Stimulated activated CD4-positive, alpha-beta T cell treated with anti-CD3 and anti-CD28 coated beads, Interleukin-4, amount 100 ng/mL, for 48 hours (primary cell): ENCODE results near the gene FAT1.

Experiments used
- DNase-seq, 2 donors: peaks; one replicate each; pipeline ENCODE4 v3.0.0-alpha.2; 2020; ENCODE audit warnings: low read depth in 2 of 2

The FAT1 gene

DNA sequence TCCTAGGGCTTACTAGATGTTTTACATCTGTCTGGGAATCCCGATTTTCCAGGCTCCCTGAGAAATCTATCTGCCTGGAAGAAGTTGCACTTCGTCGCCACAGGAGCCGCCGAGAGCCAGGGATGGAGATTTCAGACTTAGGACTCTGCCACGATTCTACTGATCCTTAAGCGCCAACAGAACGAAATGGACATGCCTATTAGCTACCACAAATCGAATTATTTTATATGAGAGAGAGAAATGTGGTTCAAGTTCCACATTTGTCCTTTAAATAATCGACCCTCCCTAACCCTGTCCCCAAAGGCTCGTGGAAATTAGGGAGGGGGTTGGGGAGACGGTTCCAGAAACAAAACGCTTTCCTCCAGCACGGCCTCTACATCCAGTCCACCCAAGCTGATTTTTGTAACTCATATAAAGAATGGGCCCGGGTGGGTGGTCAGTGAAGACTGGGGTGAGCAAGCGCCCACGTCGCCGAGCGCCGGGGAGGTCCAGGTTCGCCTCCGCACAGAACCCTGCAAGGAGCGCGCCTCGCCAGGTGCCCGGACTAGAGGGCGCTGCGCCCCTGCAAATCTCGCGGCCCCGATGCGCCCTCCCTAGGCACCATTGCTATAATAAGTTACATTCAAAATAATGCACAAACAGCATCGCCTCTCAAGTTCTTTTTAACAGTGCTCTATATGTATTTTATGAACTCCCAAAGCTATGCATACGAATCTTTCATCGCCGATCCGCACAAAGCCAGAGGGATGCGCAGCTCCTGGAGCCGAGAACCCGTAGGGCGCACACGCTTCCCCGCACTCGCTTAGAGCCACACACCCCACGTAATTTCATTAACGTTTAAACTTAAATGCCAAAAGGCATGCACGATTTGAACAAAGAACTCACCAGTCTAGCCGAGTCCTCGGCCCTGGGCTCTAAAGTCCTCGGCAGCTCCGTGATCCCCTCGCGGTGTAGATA, 2.1 kb upstream of the FAT1 start:
- DNase-seq: no peak

DNA sequence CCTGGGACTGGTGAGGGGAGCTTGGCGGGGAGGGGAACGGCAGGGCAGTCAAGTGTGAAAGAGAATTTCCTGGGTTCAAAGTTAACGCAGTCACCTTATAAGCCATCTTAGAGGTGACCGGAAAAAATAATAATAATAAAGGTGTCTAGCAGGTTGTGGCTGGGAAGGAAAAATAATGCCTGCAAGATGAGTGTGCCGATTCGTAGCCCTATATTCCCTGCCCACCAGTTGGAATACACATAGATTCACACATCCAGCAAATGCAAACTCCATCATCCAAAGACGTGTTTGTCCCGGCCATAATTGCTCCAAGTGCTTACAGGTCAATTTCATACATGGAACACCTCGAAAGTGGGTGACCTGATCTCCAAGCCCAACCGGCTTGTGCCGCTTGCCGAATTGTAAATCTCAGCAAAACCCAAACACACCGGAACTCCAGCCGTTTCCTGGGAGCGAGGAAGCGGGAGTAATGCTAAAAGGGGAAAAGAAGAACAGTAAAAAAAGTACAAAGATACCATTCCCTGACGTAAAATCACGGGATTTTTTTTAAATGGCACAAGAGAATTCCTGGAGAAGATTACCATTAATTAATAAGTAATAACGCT, 1.3 kb upstream of the FAT1 start:
- no peak for DNase-seq

DNA sequence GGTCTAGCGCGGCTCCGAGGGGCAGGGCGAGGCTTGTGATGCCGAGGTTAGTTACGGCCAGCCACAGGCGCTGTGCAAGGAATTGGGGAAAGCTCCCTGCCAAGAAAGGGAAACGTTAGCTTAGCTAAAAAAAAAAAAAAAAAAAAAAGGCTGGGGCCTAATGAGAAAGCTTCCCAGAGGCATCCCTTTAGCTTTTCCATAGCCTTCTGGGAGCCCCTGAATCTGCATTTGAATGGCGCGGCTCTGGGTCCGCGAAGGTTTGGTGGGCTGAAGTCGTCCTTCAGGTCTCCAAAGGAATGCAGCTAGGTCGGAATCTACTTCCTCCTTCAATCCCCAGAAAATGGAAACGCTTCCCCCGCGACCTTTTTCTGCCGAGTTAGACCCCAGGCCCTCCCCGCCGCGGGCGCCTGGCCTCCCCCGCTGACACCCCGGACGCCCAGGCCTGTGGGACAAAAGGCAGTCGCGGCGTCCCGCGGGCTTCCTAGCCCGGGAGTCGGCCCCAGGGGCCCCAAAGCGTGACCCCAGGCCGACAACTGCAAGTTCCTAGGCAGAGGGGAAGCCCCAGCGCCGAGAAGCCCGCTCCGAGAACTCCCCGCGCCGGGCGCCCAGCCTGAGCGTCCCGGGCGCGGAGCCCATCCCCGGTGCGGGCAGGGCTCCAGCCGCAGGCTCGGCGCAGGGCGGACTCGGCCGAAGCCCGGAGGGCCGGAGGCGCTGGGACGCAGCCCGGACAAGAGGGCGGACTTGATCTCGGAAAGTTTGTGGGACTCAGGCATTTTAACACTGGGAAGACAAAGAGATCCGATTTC, 605 bp upstream of the FAT1 start:
- no peak for DNase-seq

DNA sequence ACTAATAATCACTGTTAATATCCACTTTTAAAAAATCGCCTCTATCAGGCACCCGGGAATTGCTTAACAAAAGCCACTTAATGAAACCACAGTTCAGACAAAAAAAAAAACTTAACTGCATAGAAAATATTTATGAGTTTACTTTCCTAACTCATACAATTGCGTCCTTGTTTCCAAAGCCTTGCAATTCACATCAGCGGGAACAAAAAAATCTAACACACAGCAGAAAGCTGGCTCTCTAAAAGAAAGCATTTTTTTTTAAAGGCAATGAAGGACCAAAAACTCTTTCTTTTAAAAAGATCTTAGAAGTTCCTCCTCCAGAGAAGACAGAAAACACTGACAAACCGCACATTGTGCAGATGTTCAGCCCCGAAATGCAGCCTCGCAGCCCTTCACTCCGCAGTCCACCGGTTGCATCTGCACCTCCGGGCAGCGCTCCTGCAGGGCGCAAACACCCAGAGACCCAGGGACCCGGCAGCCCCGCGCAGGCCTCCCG, 812 bp downstream of the FAT1 start:
- DNase-seq: no peak

DNA sequence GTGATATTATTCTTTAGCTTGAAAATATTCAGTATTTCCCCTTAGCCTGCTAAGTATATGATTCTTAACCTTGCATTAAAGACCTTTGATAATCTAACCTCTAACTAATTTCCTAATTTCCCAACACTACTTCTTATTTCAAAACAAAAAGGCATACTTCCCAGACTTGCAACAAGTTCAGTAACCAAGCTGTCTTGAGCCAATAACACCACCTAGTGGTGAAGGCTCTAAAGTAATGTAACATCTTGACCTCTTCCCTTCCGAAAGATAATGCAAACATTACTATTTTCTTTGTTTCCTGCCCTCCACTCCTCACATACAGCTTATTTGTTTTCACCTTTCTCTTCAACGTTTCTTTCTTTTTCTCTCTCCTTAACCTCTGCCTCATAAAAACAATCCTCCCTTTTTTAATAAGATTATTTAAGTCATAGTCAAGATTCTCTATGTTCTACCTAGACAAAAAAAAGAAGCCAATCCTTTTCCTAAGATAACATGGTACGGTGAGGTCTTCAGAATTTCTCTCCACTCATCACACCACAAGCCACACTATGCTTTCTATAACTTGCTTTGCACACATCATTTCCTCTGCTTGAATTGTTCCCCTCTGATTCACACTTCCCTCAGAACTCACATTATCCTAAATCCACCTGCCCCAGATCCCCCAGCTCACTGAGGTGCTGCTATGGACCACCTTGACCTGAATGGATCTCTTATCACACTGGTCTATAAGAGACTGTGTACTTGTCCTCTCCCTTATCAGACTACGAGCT, 3.5 kb downstream of the FAT1 start:
- no peak for DNase-seq

DNA sequence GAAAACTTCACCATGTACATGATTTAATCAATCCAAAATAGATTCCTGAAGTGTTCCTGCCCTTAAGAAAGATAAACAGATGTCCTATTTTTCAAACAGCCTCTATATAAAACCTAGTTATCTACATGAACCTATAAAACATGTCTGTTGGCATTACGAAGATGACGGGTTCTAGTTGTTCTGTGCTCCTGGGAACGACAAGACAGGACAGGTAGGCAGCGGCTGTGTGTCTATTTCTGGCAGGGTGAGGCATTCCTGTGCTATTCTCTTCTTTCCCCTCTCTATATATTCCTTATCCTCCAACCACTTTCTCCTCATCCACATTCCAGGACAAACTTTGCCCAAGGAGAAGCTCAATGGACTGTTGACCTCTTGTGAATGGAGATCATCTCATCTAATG, 6.1 kb downstream of the FAT1 start:
- DNase-seq: no peak

DNA sequence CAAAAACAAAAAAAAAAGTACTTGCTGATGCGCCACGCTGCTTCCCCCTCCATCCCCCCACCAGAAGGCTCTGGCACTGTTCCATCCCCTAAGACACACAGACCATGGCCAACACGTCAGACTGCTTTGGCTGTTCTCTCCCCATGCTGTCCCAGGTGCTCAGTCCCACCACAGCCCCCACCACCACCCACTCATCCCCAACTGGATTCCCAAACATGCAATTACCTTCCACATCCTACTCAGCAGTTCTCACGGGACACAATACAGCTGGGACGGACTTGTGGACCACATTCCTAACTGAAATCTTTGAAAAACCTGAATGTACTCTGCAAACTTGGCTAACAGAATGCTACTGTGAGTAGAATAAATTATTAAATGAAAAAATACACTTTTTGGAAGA, 8.6 kb downstream of the FAT1 start:
- DNase-seq: no peak

DNA sequence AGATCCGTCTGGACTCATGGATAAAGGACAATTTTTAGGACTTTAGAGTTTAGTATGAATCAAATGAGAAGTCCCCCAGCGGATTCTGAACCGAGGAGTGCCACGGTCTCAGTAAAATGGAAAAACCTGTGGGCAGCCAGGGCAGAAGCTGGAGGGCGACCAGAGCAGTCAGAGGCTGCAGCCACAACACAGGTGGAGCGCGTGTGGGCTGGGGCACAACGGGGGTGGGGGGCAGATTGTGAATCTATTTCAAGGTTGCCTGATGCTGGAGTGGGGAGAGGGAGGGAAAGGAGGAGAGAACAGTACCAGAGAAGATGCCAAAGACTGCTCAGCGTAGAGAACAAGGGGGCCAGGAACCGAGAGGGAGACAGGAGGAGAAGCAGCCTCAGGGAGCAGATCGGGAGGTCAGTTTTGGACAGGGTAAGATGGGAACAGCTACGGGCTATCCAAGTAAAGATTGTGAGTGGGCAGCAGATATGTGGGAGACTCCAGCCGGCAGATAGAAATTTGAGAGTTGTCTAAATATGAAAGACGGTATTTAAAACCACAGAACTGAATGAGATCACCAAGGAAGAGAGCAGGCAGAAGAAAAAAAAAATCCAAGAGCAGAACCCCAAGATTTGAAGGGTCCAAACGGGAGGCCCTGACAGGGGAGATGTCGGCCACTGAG, 9.5 kb downstream of the FAT1 start:
- DNase-seq: no peak

DNA sequence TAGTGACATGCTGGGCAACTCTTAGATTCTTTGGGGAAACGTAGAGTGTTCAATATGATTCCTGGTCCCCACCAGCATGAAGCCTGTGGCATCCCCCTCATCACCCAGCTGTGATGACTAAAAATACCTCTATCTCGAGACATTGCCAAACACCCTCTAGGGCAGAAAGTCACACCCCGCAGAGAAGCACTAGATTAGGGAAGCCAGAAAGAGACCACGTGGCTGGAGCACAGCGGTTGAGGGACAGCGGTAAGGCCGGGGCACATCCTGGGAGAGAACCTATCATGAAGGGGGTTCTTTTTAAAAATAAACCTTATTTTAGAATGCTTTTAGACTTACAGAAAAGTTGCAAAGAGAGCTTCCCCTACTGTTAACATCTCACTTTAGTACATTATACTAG, 11.0 kb downstream of the FAT1 start:
- DNase-seq: no peak

DNA sequence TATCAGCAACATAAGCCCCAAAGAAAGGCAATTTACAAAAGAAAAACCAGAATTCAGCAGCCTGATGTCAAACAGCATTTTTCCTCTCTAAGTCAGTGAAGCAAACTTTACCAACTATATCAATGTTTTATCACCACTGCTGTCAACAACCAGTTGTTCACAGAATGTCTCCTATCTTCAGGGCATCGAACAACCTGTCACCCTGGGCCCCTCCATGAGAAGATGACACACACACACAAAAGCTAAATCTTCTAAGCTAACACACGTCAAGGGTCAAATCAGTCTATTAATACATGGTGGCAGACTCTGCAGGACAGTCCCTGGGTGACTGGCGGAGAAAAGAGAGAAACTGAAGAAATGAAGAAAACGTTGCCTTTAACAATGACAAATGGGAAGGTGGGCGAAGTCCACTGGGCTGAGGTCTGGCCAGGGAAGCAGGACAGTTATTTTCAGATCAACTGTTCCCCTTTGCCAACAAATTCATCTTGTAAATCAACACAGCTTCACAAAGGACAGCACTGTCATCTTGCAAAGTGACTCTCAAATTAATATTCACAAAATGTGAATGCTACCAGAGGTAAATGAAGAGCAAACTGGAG, 13.0 kb downstream of the FAT1 start:
- DNase-seq: no peak

DNA sequence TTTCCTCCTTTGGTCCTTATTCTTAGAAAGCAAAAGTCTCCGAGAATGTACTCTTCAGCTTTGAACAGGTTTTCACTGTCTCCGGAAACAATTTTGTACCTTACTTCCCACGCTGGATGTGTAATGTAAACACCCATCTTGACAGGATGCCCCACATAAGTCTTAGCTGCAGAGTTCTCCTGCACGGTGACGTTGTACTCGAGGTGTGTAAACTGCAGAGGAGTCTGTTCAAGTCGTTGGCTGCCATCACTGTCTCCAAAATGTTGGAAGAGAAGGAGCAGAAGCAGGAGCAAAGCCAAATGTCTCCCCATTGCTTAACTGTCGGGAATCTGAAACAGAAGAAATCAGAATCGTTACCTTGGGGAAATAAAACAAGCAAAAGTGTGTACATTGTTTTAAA, 14.1 kb downstream of the FAT1 start:
- no peak for DNase-seq

DNA sequence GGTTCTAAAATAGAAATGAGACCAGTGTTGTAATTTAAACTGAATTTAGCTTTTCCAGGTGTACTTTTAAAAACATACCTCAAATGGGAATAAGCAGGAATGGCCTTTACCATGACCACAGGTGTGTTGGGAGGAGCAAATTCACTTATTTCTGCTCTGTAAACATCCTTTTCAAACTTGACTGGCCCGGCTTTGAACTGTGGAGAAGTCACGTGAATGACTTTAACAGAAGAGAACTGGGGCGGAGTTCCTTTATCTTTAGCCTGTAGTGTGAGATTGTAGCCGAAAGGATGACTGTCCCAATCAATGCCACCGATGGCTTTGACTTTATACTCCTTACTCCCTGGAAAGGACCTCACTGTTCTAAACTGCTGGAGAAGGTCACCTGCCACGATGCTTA, 15.1 kb downstream of the FAT1 start:
- no peak for DNase-seq

DNA sequence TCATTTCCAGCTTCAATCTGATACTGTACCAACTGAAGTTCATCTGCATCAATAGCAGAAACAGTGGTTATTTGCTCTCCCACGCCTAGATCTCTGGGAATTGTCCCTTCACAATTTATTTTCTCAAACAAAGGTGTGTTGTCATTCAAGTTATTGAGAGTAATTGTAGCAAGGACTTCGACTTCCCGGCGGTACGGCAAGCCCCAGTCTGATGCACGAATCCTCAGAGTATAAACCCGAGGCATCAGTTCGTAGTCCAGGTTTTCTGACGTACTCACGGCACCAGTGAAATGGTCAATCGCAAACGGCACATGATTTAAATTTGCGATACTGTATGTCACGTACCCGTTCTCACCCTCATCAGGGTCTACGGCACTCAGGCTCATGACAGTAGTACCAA, 15.7 kb downstream of the FAT1 start:
- no peak for DNase-seq

DNA sequence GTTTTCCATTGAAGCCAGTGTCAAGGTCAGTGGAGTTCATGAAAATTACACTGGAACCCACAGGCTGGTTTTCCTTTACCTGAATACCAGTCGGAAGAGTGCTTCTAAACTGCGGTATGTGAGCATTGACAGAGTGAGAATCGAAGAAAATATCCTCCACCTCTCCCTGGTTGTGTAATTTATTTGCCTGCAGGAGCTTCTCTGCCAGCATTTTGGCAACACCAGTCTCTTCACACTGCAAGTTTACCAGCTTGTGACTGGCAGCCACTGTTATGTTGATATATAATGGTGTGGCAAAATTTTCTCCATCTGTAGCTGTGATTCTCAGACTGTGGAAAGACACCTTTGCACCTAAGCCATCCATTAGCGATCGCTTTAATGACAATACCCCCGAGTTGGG, 16.1 kb downstream of the FAT1 start:
- DNase-seq: no peak

DNA sequence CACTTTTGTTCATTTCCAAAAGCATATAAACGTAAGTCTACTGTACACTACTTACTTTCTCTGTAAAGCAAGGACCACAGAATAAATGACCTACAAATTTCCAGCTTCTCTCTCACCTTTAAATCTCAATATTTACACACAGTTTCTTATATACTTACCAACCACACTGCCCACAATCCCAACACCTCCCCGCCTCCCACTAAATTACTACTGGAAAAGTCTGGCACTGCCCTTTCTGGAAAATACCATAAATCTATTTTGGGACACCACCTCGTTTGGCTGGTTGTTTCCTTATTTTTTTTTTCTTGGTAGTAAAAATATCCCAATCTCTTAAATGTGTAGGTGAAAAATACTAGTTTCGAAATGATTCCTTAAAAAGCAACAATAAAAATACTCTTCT, 19.6 kb downstream of the FAT1 start:
- no peak for DNase-seq

DNA sequence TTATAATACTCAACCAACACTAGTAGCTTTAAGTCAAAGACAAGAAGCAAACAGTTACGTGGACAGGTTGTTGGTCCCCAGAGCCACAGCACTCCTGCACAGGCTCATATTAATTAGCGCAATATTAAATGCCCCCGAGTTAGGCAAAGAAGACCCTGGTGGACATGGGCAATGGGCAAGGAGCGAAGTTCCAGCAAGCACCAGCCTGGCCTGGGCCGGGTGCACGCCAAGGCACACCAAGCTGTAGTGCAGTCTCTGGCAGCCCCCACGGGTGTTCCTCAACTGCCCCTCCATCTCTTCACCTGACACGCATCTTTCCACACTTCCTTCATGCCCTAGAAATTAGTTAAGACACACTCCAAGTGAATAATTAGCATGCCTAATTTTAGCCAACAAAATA, 20.1 kb downstream of the FAT1 start:
- no peak for DNase-seq

DNA sequence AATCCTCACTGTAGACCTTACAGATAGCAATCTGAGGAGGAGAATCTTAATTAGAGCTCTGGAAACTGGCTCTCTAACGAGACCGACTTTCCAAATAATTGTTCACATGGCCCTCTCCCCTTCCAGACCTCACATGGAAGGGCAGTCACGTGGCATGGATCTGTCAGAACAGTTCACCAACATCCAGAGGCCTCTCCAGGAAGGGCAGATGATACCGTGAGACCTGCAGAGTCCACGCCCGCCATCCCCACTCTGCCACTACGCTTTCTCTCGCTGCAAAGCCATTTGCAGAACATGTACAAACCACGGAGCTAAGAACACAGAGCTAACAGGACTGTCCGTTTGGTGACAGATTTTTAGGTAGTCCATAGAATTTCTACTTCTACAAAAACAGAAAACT, 20.7 kb downstream of the FAT1 start:
- DNase-seq: no peak

DNA sequence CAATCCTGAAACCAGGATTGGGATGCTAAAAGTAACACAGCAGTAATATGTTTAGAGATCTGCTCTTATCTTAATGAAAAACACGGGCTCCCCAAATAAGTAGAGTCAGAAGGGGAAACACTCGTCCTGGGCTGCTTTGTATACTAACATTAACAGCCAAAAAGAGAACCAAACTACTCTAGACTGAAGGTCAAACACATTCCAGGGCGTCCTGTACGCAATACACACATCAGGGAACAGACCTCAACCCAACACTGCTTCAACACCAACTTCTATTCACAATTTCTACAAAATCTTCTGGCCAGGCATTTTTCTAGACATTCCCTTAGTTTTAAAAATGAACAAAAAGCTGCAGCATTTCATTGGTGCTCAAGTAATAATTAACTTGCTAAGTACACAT, 21.4 kb downstream of the FAT1 start:
- no peak for DNase-seq

DNA sequence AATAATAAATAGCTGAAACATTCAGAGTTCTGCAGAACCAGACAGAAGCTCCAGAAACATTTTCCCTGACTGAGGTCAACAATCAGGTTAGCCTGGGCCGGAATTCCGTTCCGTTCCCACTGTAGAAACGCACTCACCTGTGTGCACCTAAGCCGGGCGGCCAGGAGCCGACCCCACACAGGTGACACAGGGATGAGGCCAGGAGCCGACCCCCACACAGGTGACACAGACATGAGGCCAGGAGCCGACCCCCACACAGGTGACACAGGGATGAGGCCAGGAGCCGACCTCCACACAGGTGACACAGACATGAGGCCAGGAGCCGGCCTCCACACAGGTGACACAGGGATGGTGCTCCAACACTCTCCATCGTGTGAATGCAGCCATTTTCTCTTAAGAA, 21.9 kb downstream of the FAT1 start:
- DNase-seq: no peak

DNA sequence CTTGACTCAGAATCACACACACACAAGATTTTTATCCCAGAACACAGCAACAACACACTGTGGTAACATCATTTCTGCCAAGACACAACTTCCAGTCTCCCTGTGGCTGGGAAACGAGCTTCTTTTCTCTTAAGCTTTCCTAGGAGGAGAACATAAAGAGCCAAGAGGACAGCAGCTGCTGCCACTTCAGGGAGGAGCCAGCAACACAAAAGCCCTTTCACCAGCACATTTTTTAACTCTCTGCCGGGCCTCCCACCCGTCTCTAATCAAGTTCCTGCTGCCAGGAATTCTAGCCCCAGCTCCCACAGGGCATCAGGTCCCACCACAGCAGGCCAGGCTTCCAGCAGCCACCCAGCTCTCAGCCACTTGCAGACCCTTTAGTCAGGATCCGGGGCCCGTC, 22.4 kb downstream of the FAT1 start:
- DNase-seq: no peak

DNA sequence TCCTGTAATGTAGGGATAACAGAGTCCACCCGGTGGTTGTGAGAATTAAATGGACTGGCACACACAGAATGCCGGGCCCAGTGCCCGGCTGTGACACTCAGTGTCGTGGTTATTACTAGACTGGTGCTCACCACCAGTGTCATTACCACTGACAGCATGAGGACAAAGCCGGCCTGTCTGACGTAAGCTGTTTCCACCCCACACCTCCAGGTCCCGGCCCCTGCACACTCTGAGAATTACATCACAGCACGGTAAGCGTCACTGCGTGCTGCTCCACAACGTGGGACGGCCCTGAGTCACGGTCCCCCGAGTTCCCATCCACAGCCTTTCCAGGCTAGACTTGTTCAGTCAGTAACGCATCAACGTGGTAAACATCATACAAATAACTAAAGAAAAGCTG, 22.9 kb downstream of the FAT1 start:
- DNase-seq: no peak
